OCI-LY7 (cell line): Measurements from ENCODE around the gene TBC1D5.

ENCODE experiments used
- EZH2phosphoT487 ChIP-seq: fragments of 200-600 bp; sonication (generic); IDR thresholded peaks from 2 replicates; pipeline ENCODE4 v1.6.1; 2018; ENCODE audit warnings: low read depth, borderline replicate concordance, mild to moderate bottlenecking, mixed run types, antibody characterized with exemption, low read length, moderate library complexity, mixed read lengths
- TF ChIP-seq, protein P1 (sequence below): fragments of 200-600 bp; sonication (generic); conservative IDR thresholded peaks from 2 replicates; pipeline ENCODE4 v1.5.1; 2014; ENCODE audit warnings: mild to moderate bottlenecking, antibody characterized with exemption, low read length, moderate library complexity, mixed read lengths

DNA sequence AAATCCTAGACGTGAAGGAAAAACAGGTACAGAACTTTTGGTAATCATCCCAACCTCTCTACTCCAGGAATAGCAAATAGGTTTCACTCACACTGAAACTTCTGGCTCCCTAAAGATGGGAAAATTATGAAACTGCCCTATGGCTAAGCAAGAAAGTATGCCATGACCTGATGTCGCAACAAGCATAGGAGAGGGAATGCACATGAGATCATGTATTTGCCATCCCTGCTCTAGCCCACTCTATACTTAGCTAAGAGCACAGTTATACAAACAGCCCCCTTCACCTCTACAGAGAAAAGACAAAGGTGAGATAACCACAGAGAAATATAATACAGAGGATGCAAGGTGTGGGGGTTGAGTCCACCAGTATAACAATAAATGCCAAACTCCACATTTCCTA lies 102.7 kb downstream of the TBC1D5 start:
- TF ChIP-seq, protein P1, sequence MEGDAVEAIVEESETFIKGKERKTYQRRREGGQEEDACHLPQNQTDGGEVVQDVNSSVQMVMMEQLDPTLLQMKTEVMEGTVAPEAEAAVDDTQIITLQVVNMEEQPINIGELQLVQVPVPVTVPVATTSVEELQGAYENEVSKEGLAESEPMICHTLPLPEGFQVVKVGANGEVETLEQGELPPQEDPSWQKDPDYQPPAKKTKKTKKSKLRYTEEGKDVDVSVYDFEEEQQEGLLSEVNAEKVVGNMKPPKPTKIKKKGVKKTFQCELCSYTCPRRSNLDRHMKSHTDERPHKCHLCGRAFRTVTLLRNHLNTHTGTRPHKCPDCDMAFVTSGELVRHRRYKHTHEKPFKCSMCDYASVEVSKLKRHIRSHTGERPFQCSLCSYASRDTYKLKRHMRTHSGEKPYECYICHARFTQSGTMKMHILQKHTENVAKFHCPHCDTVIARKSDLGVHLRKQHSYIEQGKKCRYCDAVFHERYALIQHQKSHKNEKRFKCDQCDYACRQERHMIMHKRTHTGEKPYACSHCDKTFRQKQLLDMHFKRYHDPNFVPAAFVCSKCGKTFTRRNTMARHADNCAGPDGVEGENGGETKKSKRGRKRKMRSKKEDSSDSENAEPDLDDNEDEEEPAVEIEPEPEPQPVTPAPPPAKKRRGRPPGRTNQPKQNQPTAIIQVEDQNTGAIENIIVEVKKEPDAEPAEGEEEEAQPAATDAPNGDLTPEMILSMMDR = no peak
- no peak for TF ChIP-seq EZH2phosphoT487
